Activated CD4-positive, CD25-positive, alpha-beta regulatory T cell treated with anti-CD3 and anti-CD28 coated beads, Interleukin-2, amount 50 U/mL, for 16 hours (primary cell): Measurements from ENCODE around the gene SSR4.
"Not testable (repeated sequence)": the region's sequence is repeated elsewhere in the genome, so short reads cannot be mapped to it uniquely, and the experiment has no call there.

Source experiments
- DNase-seq: peaks from one replicate; pipeline ENCODE4 v3.0.0-alpha.2; 2020; ENCODE audit warnings: low read depth, low spot score

The SSR4 gene

DNA sequence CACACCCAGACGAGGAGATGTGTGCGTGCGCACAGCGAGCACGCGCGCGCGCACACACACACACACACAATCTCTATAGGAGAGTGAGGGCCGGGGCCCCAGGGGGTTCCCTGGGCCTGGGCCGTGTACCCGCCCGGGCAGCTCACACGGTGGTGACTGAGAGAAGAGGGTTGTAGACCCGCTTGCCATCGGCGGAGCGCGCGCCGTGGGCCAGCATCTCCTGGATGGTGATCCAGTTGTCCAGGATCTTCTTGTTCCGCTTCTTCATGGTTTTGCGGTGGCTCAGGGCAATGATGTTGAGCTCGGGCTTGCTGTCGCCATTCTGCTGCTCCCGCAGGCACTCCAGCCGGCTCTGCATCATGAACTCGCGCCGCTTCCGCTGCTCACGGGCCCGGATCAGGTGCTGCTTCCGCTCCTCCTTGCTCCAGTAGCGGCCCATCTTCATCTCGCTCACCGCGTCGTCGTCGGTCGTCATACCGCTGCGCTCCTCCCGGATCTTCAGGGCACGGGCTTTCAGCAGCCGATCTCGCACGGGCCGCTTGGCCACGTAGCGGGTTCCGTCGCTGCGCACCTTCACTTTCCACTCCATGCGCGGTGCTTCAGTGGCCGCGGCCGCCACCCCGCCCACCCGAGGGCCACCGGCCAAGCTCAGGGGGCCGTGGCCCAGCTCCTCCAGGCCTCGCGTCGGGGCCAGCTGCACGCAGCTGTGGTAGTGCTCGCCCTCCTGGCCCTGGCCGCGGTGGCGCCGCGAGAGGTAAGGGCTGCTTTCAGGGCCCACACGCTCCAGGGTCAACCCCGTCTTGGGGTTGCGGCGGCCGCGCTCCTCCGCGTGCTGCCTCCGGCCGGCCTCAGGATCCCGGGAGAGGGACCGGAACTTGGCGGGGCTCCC is 9.0 kb downstream of the SSR4 start:
- DNase-seq = no peak

DNA sequence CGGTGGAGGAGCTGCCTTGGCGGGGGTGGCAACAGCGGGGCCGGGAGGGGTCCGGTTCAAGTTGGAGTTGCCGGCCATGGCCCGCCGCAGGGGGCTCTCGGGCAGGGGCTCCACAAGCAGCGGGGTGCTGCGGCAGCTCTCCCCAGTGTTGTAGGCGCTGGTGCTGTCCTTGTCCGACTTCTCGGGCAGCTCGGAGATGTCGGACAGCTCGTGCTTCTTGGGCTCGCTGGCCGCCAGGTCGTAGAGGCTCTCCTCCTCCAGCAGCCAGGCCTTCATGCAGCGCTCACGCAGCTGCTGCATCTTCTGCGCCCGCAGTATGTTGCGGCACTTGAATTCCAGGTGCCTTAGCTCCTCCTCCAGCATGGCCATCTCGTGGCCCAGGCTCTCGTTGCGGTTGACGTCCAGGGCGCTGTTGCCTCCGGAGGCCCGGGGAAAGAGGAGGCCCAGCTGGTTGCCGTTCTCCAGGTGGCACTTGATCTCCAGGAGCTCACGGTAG is 9.7 kb downstream of the SSR4 start:
- DNase-seq = no peak

DNA sequence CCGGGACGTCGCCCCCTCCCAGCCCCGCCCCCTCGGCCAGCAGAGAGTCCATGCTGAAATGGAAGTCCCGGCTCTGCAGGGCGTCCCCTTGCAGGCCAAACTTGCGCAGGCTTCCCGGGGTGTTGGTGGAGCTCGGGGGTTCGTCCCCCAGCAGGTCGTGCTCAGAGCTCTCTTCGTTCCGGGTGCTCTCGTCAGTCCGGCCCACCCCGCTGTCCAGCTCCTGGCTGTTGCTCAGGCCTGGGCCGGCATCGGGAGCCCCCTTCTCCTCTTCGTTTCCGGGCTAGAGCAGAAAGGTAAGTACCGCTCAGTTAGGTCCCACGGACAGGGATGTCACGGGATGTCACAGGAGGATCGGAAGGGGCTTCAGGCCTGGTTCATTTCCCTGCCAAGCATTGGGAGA is 10.2 kb downstream of the SSR4 start:
- DNase-seq = no peak

DNA sequence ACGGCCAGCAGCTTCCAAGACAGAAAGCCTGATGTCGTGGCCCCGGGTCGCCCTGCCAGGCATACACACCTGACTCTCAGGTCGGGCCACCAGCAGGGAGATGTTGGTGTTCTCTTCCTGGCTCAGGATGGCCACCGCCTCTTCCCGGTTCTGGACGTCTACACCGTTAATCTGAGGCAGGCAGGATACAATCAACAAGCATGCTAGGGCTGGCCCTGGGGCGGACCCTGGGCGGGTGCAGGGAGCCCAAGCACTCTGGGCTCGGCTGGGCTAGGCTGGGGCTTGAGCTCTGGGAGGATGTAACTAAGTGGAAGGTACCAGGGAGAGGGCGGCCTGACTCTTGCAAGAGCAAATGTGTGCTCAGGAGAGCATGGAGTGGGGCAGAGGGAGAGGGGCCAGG is 11.0 kb downstream of the SSR4 start:
- DNase-seq = no peak

DNA sequence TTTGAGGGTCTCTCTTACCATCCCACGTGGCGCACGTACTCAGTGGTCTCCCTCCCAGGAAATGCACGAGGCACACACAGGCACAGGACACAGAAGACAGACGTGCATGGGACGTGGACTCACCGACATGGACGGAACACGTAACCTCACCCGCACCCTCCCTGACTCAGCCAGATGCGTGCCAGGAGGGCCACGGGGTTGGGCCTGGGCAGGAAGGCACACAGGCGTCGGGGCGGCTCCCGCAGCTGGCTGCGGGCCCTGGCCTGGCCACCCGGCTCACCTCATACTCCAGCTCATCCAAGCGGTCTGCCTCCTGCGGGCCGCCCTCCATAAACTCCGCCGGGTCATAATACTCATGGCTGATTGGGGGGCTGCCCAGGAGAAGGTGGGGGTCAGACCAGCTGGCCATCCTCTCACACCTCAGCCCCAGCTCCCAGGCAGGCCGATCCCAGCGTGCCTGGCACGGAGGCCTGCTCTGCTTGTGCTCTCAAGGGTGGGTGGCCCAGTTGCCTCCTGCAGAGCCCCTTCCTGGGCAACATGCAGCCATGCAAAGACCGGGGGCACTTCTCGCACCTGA is 12.6 kb downstream of the SSR4 start:
- DNase-seq = no peak

DNA sequence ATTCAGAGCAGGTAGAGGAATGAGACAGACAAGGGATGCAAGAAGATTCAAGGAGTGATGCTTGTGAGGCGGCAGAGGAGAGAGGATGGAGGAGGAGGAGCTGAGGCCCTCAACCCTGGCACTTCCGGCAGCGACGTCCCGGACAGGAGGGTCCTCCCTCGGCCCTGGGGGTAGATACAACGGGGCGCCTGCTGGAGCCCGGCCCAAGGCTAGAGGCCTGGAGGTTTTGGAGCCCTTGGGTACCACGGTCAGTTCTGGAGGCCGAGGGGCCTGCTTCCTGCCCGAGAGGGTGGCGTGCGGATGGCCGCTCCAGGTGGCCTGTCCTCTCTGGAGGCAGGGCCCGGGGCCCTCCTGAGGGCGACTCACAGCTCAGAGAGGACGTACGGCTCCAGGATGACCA is 13.5 kb downstream of the SSR4 start:
- no peak for DNase-seq

DNA sequence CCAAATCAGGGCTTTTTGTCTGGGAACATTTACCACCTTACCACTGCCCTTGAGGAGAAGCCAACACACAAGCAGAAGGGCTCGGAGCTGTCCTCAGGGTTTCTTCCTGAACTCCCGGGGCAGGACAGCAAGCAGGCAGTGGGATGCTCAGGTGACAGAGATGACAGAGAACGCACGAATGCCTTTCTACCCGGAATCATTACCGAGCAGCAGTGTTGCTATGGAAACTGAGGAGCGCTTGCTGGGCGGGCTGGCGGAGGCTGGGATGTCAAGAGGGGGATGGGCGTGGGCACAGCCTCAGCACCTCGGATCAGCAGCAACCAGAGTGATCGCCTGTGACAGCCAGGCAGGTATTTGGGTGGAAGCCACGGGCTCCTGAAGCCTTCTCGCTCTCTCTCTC is 17.8 kb downstream of the SSR4 start:
- no peak for DNase-seq

DNA sequence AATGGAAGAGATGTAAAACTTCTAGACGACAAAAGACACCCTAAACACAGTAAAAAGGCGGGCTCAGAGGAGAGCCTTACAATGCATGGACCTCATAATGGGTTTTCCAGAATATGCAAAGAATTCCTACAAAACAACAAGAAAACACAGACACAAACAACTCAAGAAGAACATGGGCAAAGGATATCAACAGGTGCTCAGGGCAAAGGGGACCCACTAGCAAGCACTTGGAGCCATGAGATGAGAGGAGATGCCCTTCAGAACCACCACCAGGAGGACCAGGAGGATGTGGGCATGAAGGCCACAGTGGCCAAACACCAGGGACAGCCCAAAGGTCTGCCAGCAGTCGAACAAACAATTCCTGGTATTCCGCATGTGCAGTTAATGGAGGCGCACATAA is 18.7 kb downstream of the SSR4 start:
- no peak for DNase-seq

DNA sequence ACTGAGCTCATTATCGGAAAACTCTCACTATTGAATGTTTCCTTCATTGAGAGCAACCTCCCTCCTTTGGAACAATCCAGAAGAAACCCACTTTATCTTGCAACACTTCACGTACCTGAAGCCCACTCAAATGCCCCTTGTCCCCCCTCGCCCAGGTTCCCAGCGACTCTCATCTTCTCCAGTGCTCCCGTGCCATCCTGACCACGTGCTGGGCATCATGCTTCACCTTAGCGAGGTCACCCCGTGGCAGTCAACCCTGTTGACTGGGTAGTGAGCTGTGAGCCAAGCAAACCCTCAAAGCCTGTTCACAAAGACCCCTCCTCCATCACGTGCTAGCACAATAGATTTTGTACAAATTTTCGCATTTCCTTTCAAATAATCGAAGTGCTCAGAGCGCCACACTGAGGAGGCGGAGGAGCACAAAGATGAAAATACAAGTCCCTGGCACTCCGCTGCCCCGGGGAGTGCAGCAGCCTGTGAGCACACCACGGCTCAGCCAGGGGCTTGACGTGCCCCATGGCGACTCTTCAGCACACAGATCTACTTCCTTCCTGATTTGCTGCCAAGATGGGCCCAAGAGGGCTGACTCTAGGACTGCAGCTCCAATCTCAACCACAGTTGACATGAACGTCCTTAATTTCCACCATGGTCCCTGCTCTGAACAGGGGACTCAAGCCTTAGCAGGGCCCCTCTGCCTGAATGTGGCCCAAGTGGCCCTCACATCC is 20.3 kb downstream of the SSR4 start:
- no peak for DNase-seq

DNA sequence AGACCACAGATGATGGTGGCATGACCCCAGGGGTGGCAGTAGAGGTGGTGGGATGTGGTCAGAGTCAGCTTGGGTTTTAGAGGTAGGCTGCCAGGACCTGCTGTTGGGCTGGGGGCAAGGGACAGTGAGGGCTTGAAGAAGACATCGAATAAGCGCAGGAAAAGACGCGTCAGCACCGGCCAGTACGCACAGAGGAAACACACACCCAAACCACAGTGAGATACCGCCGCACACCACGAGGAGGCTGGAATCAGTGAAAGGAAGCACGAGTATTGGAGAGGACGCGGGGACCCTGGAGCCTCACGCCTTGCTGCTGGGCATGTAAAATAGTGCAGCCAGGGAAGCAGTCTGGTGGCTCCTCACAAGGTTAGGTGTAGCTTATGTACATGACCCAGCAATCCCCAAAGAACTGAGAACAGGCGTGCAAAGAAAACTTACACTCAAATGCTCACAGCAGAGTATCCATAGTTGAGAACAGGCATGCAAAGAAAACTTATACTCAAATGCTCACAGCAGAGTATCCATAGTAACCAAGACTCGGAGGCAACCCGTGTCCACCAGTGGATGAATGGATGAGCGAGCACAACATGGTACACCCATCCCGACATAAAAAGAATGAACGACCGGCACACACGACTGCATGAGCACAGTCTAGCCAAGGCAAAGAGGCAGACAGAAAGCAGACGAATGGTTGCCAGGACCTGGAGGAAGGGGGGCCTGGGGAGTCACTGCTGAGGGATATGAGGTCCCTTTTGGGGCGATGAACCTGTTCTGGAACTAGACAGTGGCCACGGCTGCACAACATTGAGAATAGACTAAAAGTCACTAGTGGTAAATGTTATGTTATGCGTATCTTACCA is 22.6 kb downstream of the SSR4 start:
- no peak for DNase-seq

DNA sequence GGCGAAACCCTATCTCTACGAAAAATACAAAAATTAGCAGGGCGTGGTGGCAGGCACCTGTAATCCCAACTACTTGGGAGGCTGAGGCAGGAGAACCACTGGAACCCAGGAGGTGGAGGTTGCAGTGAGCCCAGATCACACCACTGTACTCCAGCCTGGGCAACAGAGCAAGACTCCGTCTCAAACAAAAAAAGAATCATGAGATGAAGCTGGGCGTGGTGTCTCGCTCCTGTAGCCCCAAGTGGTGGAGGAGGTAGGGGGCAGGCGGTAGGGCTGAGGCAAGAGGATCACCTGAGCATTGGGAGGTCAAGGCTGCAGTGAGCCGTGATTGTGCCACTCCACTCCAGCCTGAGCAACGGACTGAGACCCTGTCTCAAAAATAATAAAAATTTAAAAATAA is 23.6 kb downstream of the SSR4 start:
- DNase-seq = not testable (repeated sequence)

DNA sequence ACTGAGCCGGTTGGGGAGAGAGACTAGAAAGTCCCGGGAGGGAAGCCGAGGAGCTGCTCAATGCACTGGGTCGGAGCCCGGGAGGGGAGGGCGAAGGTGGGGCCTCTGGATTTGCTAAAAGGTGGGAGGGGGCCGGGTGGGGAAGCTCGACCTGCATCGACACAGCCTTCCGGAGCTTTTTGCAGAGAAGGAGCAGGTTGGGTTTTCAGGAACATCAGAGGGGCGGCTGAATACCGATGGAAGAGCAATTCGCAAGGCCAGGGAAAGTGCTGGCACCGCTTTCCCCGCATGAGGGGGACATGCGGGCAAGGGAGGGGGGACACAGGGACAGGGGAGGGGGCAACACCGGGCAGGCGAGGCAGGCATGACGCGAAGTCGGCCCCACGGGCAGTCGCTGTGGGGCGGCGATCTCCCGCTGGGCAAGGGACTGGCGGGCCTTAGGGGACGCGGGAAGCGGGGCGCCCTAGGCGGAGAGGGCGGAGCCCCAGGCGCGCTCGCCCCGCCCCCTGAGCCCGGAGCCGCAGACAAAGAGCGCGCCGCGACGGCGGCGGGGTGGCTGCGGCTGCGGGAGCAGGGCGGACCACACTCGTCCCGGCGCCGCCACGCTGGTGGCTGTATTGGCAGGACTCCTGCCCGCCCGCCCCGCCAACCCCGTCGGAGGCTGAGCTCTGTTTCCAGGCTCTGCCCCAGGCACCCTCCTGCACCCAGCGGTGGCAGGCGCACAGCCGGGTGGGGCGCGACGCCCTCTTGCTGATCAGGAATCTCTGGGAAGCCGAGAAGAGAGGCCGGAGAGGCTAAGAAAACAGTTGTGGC is 24.3 kb downstream of the SSR4 start:
- DNase-seq = no peak

DNA sequence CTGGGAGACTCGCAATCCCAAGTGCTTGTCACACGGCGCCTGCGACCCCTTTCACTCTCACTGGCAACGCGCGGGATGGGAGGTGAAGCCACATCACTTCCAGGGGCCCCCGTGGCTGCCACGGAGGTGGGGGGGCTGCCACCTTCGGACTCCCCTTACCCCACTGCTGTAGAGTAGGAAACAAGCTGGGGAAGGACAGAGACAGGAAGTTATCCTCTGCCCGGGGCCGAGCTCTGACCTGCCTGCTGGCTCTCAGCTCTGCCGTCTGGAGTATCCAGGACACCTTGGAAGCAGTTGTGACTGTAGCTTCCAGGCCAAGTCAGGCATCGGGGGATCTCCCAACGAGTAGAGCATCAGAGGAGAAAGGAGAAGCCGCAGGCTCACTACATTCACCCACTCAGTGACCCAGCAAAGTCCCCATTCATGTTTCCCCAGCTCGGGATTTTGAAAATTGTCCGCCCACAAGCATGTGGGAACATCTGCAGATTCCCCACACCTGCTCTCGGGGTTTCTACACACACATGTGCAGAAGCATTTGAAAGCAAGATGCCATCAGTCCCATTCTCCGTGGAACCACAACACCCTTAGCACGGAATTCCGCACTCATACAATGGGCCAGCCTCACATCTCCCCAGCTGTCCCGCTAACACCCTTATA is 25.0 kb downstream of the SSR4 start:
- no peak for DNase-seq

DNA sequence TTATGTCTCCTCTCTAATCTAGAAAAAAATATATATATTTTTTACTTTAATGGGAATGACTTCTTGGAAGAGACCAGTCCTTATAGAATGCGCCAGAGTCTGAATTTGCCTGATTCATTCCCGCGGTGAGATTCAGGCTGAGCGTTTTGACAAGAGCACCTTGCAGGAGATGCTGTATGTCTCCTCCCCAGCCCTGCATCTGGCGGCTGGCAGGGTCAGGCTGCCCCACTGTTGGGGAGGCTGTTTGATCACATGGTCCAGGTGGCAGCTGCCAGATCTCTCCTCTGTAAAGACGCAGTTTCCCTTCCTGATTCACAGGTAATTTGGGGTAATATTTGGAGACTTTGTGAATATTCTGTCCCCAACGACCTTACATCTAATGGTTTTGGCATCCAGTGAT is 26.1 kb downstream of the SSR4 start:
- no peak for DNase-seq

DNA sequence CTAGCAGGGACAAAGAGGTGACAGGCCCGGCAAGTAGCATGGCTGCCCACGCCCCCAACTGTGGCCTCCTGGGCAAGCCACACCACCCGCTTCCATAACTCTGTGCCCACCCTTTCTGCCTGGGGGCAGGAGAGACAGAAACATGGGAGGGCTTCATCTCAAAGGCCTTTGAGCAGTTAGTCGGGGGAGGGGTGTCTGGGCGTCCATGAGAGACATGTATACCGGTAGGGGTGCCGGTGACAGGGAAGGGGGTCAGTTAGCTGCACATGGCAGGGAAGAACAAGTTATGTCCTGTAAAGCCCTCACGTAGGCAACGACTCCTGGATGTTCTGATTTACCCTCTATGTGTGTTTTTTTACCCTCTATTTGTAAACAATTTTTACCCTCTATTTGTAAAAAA is 26.6 kb downstream of the SSR4 start:
- no peak for DNase-seq

DNA sequence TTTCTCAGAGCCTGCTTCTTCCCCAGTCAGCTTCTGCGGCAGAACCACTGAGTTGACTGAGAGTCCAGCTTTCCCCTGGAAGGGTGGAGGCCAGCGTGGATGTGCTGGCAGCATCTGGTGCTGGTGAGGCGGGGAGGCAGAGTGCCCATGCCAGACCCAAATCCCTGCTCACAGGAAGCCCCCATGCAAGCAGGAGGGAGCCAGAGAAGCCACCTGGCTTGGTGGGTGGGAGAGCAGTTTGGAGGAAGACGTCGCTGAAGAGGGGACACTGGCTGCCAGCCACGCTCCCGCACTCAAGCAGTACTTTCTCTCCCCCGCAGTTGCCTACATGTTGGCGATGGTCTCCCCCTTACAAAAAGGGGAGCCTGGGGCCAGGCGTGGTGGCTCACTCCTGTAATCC is 29.9 kb downstream of the SSR4 start:
- DNase-seq = no peak

DNA sequence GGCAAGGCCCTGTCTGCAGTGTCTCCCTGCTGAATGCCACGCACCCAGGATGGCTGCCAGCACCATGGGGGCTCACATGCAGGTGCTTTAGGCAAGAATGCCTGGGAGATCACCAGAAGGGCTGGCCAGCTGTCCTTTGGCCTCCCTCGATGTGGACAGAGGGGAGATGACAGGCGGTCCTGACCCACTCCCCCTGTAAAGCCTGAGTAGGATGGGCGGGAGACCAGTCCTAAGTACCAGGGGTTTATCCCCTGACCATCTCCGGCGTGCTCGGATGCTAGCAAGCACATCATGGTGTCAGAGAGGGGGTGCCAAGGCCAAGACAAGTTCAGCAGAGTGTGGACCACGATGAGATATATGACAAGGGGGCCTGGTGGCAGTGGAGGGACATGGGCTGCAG is 30.6 kb downstream of the SSR4 start:
- no peak for DNase-seq

DNA sequence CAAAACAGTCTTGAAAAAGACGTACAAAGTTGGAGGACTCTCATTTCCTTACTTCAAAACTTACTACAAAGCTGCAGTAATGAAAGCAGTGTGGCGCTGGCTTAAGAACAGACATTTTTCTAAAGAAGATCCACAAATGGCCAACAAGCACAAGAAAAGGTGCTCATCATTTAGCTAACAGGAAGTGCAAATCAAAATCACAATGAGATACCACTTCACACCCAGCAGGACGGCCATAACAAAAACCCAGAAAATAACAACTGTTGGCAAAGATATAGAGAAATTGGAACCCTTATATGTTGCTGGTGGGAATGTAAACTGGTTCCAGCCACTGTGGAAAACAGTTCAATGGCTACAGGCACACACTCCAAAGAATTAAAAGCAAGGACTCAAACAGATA is 32.5 kb downstream of the SSR4 start:
- DNase-seq = no peak

DNA sequence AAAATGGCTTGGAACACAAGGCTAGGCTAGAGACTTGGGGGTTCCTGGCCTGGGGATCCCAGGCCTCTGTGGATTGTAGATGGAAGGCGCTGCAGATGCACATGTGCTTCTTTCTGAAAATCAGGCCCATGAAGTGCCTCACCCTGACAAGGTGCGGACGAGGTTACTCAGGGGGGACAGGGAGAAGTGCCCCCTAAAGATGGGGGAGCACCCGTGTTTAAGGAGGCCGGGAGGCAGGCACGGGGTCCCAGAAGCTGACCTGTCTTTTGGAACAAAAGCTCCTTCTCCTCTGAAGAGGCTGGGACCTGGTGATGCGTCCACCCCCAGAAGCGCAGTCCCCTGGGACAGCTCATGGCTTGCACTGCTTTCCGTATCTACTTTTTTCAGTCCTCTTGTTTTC is 33.4 kb downstream of the SSR4 start:
- DNase-seq = no peak

DNA sequence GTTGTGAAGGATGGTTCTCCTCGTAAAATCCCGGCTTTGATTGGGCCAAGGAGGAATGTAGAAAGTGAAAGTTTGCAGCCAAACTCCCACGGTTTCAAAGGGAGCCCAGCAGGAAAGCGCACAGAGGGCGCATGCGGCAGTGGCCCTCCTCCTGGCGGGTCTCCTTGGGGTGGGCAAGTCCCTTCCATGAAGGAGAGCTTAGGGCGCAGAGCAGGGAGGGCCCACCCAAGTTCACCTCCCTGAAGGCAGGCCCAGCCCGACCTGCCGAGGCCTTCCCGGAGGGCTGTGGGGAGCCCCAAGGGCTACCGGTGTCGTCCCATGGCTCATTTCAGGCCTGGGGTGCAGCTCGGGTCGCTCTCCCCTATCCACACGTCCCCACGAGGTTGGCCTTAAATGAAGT is 33.8 kb downstream of the SSR4 start:
- no peak for DNase-seq
